A549 treated with CpdA at 1 μM for 4 hours (cell line): Measurements from ENCODE around the gene CCL25. TPM values are rescaled to one million over a fixed set of nuclear protein-coding genes. Genes with fewer than 3 reads are reported as not detected.

ENCODE experiments used
- total RNA-seq: library from RNA; stranded (reverse); fragments of 200-300 nt; extraction: Qiagen RNA extraction; gene quantifications from 5 replicates; pipeline ENCODE4 v1.2.3, GENCODE V29; 2022; ENCODE audit warnings: low read depth

CCL25 gene
- total RNA-seq = not detected in 5 replicates

GRCh38 chr19:8052464-8052859 lies at the start of gene CCL25:
CCL25 (plus strand) TSS chr19:8052760; CDS start chr19:8053050, 290 bp downstream.

GRCh38 chr19:8005534-8006256 lies 46.9 kb upstream of the CCL25 start, which contains the start of gene ELAVL1:
ELAVL1 (minus strand) TSS chr19:8005641; CDS start chr19:7991815, 13,826 bp downstream.

Other genes with a start within 250 kb of the CCL25 start
- gene EVI5L, start 222.5 kb upstream of the CCL25 start, total RNA-seq = 0.96 to 2.0 TPM (median 1.4 TPM) in 5 replicates
- gene PRR36, start 178.4 kb upstream of the CCL25 start, total RNA-seq = 0.17 to 0.42 TPM (median 0.39 TPM) in 5 replicates
- gene LRRC8E, start 164.2 kb upstream of the CCL25 start, total RNA-seq = 5.1 to 6.8 TPM (median 5.9 TPM) in 5 replicates
- gene MAP2K7, start 148.9 kb upstream of the CCL25 start, total RNA-seq = 12.5 to 18.5 TPM (median 17.4 TPM) in 5 replicates
- 1.3 to 2.3 TPM (median 2.0 TPM) in 5 replicates for gene TGFBR3L, start 137.9 kb upstream of the CCL25 start, total RNA-seq
- 19.6 to 31.6 TPM (median 29.7 TPM) in 5 replicates for gene SNAPC2, start 132.4 kb upstream of the CCL25 start, total RNA-seq
- gene CTXN1, start 126.6 kb upstream of the CCL25 start, total RNA-seq = 8.5 to 21.3 TPM (median 20.2 TPM) in 5 replicates
- 28.1 to 32.4 TPM (median 30.7 TPM) in 5 replicates for gene TIMM44, start 109.1 kb upstream of the CCL25 start, total RNA-seq
- 63.6 to 72.8 TPM (median 72.2 TPM) in 5 replicates for gene ELAVL1, start 47.1 kb upstream of the CCL25 start, total RNA-seq
- not detected in 5 replicates for gene FBN3, start 96.8 kb downstream of the CCL25 start, total RNA-seq
- gene CERS4, start 156.6 kb downstream of the CCL25 start, total RNA-seq = 2.0 to 4.0 TPM (median 2.7 TPM) in 5 replicates